ENCODE data around the gene BMF.
"Not testable (repeated sequence)": the region's sequence is repeated elsewhere in the genome, so short reads cannot be mapped to it uniquely, and the experiment has no call there.

BMF gene

GRCh38 chr15:40087991-40088928, 20.4 kb downstream of the BMF start:
- DNase-seq: no peak

DNA sequence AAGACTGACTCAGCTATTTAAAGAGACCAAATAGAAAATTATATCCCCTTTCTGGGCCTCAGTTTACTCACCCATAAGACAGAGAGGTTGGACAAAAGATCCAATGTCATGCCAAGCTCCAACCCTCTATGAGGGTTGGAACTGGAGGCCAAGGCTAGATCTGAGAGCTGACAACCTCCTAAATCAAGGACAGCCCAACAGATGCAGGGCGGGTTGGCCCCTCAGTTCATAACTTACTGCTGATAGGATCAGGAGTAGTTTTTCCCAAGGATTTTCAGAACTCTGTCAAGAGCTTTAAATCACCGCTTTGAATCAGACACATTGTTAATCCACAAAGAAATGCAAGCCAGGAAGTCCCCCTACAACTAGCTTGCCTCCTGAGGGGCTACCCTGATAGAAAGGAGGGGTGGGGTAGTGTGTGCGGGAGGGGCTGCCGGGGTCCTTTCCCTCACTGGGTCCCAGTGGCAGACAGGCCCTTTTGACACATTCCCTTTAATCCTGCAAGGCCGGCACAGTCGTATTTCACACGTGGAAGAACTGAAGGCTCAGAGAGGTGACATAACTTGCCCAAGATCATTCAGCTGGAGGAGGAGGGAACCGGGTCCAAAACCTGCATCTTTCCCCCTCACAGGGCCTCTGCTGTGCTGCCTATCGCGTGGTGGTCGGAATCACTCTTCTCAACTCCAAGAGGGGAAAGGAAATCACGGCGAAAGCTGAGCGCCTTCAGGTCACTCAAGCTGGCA, 21.4 kb downstream of the BMF start:
- no peak for DNase-seq

DNA sequence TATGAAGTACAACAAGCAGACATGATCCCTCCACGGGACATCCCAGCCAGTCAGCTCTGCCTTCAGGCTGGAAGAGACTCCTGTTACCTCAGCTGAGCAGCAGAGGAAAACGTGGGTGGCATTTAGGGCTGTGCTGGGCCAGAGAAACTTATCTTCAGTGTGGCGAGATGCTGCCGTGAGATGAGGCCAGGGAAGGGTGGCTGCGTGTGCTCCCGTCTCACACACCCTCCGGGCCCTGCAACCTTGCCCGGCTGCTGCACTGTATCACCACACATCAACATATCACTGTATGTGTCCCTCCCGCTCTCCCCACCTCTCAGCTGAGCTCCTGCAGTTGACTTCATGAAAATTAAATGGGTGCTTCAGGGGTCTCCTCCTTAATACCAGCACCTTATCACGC, 23.4 kb downstream of the BMF start:
- no peak for DNase-seq

DNA sequence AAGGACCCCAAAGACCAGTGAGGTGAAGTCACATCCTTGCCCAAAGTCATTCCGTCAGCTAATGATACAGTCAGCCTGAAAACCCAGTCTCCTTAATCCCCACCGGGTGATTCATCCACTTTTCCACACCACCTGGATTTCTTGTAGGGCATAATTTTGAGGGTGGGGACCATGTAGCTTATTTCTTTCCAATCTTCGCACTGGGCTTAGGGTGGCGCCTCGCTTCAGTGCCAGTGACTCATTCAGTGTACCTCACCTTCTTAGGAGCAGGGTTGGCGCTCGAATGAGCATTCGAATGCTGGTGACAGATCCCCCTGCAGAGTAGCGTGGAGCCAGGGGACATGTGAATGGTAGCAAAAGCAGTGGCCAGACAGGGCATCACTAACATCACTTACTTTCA, 24.0 kb downstream of the BMF start:
- no peak for DNase-seq

DNA sequence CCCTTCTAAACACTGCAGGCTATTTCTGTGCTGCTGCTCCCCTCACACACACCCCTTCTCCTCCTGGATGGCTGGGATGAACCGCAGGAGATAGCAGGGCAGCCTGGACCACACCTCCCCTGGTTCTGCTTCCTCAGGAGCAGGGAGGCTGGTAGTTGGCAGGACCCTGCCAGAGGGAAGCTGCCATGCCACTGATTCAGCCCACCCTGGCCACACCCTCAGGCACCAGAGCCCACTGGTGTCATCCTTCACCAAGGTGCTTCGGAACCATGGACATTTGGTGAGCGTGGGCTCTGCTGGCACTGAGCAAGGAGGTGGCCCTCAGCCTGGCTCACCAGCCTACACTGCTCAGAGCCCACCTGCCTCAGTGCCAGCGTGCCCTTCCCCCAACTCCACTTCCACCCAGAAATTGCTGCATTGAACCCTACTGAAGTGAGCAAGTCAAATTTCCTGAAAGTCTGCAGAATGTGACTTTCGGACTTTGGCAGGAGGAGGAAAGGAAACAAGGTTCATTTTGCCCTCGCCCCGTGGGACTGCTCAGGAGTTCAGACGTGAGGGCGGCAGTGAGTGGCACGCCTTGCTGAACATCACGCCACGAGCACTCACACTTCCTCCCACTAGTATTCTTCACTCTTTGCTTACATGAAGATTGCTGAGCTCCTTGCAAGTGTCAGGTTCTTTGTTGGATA, 26.3 kb downstream of the BMF start:
- DNase-seq: no peak

GRCh38 chr15:40081691-40082194, 26.9 kb downstream of the BMF start:
- no peak for DNase-seq

GRCh38 chr15:40080847-40081246, 27.8 kb downstream of the BMF start:
- DNase-seq: no peak

GRCh38 chr15:40080104-40080503, 28.6 kb downstream of the BMF start:
- DNase-seq: no peak

DNA sequence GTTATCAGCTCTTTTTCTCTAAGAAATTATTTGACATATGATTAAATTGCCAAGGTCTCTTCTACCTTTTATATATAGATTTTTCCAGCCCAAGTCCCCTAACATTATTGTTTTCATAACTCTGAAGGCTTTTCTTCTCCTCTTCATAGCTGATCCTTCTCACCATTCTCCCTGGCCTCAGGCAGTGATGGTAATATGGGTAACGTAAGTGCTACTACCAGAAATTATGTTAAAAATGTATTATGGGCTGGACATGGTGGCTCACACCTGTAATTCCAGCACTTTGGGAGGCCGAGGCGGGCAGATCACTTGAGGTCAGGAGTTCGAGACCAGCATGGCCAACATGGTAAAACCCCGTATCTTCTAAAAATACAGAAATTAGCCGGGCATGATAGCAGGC, 29.2 kb downstream of the BMF start:
- DNase-seq: no peak

DNA sequence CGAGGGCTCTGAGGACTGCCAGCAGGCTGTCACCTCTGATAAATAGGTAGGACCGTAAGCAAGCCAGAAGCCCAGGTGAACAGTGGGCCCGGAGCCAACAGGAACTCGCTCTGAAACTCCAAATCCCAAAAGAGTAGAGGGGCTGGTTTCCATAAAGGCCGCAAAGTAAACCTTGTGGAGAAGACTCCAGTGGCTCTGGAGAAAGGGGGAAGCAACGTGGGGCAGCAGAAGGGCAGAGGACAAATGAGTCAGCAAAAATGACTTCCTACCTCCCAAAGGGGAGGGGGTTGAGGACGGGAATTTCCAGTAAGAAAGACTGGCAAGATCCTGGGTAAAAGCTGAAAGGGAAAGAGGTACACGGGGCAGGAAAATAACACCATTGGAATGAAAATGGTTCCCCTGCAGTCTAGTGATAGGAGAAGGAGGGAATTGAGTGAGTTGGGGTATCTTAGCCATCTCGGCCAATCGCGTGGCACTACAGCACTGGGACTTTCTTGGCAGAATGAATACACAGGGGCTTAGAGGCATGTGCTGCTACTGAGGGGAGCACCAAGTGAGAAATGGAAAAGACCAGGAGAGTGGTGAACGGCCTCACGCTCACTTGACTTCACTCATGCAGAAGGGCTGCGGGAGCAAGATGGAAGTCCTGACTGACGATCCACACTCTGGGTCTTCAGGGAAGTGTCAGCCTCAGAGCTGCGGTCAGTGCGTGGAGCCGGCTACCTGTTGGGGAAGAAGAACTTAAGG, 33.2 kb downstream of the BMF start:
- no peak for DNase-seq

- DNase-seq: not testable (repeated sequence)
These were observed 34.0 kb downstream of the BMF start for GRCh38 chr15:40074656-40075055.

- not testable (repeated sequence) for DNase-seq
These were observed 34.8 kb downstream of the BMF start for GRCh38 chr15:40073716-40074490.

DNA sequence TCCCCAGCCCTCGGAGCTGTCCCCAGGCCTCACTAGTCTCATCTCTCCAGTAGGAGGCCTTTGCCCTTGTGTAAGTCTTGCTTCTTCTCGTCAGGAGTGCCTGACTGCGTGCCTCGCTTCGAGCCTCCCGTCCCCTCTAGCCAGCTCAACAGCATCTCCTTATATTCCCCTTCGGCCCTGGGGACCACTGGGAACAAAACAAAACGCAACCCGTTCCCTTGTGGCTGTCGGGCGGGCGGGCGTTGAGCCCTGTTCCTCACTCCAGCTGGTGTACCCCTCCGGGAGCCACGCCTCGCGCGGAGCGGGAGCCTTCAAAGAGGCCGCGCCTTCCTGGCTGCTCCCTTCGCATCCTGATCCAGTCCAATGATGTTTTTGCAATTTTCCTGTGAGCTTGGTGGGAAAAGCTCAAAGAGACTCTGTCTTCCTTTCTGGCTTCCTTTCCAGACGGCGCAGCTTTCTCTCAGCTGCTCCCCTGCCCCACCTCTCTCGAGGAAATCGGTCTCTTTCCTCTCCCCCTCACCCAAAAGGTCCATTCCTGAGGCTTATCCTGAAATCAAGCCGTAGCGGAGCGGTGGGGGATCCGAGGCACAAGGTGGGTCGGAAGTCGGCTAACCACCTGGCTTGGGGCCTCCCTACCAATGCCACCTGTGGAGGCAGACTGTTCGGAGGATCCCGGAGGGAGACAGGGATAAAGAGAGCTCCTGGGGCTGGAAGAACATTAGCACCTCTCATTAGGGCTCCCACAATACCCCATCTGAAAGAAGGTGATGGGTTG, 36.3 kb downstream of the BMF start:
- DNase-seq: no peak

GRCh38 chr15:40070608-40071218, 38.0 kb downstream of the BMF start:
- DNase-seq: no peak

GRCh38 chr15:40070166-40070557, 38.5 kb downstream of the BMF start:
- DNase-seq: no peak

DNA sequence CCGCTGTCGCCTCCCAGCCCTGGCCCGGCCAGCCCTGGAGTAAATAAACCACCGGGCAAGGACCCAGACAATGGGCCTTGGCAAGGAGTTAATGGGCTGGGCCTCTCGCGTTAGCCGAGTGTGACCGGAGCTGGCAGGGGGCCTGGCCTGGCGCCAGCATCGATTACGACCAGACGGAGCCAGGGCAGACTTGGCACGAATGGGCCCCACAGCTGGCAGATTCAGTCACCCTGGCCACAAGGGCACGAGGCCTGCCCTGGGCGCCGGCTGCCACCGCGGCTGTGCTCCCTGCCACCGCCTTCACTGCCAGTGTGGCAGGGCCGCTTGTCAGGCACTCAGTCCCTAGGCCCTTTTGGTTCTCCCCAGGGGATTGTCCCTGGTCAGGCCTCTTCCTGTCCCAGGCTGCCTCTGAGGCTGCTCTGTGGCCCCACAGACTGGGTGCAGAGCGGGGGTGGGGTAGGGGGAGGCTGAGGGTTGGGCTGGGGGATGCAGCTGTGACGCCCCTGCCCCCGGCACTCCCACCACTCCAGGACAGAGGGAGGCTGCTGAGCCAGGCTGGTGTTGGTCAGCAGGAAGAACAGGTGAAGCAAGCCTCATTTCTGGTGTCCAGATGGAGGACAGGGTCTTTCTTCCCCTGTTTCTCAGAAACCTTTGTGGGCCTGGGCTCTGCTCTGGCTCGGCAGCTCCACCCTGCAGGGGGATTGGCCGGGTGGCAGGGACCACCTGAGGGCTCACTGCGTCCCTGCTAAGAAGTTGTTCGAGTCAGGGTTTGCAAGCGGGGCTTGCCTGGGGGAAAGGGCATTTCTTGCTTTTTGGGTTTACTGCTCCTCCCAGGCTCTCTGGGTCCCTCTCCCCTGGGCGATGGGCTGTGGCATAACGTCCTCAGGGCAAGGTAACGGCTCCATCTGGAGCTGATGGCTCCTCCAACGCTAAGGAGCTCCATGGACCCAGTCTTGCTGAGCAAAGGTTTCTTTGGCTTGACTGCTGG, 39.2 kb downstream of the BMF start:
- DNase-seq: no peak

GRCh38 chr15:40067921-40068624, 40.6 kb downstream of the BMF start:
- no peak for DNase-seq

DNA sequence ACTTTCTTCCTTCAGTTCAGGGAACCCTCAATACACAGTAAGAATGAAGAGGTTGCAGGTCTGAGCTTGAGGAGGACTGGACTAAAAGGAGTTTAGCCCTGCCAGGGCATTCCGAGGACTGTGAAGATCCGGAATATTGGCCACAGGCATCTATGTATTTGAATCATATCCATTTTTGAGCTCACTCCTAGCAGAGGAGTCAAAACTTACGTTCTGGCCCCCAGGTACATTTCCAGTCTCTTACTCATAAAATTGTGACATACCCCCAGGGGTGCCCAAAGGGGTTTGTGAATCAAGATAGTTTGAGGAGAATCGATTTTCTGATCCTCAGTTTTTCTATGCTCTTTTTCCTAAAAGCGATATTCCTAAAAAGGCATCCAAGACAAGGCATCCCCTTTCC, 42.1 kb downstream of the BMF start:
- DNase-seq: no peak

DNA sequence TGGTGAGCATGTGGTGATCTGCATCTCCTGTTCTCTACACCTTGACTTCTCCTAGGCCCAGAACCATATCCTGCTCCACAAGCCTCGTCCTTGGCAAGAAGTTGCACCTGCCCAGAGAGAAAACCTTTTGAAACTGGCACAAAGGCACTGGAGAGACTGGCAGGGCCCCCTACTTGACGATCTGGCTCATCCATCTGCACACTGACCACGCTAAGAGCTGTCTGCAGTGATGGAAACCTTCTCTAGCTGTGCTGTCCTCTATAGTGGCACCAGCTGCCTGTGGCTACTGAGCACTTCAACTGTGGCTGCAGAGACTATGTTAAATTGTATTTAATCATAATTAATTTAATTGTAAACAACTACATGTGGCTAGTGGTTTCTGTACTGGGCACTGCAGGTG, 43.5 kb downstream of the BMF start:
- no peak for DNase-seq
